Dedifferentiated amniotic fluid mesenchymal stem cell (primary cell): ENCODE data around the gene GPC6.

Experiments used
- DNase-seq: peaks from one replicate; pipeline ENCODE4 v3.0.0-alpha.2; 2016; ENCODE audit errors: extremely low spot score

Gene GPC6

DNA sequence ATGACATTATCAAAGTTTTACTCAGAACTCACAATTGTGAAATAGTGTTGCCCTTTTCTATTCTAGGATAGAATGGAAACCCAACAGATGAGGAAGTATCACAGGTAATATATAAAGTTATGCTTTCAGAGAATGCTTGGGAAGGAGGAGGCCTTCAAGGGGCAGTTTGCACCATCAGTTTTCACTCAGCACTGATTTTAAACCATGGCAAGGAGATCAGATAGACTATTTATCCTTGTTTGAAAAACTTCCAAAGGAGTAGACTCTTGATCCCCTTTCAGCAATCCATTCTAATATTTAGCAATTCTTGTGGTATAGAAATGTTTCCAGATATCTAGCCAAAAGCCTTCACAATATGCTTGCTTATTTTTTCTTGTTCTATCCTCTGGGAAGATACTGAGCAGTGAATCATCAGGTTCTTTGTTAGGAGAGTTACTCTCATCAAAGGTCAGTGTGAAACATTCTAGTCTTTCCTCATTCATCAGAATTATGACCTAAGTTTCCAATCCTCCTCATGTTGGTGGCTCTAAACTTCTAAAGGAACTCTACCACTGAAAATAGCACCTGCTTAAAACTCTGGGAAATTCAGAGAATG, 3.8 kb downstream of the GPC6 start:
- DNase-seq, result peak; percentile 35

GRCh38 chr13:93231867-93232266, 5.3 kb downstream of the GPC6 start:
- no peak for DNase-seq

DNA sequence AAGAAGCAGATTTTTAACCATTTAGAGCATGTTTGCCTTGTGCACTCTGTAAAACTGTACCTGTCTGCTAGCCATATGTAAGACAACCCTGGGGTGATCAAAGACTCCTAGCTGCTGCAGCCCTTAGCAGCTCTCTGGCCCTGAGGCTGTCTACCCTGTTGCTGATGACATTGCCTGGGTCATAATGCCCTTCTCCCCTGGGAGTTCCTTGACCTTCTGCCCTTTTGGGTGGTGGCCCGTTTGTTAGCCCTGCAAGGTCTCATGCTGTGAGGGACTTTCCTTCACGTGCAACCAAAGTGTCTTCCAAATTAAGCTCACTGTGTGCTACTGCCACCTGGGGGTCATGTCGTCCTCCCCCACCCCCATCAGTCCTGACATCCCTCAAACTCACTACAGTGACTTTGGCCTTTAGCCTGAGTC, 7.4 kb downstream of the GPC6 start:
- no peak for DNase-seq

DNA sequence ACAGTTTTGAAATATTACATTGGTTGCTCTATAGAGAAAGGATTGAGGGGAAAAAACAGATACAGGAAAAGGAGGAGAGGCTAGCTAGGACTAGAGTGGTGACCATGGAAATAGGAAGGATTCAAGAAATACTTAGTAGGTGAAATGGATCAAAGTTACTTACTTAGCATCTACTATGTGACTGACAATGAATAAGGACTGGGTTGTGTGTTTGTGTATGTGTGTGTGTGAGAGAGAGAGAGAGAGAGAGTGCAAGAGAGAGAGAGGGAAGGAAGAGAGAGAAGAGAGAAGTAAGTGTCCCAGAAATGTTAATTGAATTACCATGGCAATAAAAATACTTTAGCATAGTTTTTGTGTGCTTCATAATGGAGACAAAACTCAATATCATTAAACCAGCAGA, 7.9 kb downstream of the GPC6 start:
- DNase-seq, result no peak

- DNase-seq, result peak; percentile 58
These were observed 8.8 kb downstream of the GPC6 start for GRCh38 chr13:93235258-93236015.

GRCh38 chr13:93238711-93239110, 12.1 kb downstream of the GPC6 start:
- DNase-seq, result no peak

DNA sequence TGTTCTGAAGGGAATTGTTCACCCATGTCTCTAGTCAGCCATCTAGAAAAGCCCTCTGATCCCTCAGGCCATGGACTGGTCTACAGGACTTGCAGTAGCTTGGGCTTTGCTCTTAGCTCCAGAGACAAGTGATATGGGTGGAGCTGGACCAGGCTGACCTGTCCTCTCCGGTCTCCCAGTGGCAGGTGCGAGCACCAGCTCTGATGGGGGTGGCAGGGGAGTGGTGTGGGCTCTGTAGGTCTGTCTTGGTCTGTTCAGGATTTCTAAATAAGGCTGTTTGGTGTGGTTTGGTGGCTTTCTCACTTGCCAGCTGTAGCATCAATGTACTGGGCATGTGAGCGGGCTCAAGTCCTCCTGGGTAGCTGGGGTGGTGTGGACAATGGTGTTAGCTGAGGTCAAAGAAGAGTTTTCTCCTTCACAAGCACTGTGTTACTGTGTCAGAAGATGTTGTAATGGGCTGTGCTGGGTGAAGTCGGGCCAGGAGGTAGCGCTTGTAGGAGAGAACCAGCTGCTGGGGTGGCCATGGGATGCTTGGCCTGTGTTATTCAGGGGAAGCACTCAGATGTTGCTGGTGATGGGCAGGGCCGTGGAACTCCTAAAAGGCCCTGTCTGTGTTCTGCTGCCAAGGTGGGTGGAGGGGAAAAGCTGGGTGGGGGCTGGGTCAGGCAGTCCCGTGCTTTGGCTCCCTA, 16.9 kb downstream of the GPC6 start:
- no peak for DNase-seq

- peak; percentile 55 for DNase-seq
These were observed 17.7 kb downstream of the GPC6 start for GRCh38 chr13:93244141-93244917.

GRCh38 chr13:93244918-93245280, 18.3 kb downstream of the GPC6 start:
- DNase-seq, result no peak

GRCh38 chr13:93246069-93246468, 19.5 kb downstream of the GPC6 start:
- DNase-seq, result no peak

GRCh38 chr13:93248627-93249047, 22.0 kb downstream of the GPC6 start:
- peak; percentile 39 for DNase-seq

DNA sequence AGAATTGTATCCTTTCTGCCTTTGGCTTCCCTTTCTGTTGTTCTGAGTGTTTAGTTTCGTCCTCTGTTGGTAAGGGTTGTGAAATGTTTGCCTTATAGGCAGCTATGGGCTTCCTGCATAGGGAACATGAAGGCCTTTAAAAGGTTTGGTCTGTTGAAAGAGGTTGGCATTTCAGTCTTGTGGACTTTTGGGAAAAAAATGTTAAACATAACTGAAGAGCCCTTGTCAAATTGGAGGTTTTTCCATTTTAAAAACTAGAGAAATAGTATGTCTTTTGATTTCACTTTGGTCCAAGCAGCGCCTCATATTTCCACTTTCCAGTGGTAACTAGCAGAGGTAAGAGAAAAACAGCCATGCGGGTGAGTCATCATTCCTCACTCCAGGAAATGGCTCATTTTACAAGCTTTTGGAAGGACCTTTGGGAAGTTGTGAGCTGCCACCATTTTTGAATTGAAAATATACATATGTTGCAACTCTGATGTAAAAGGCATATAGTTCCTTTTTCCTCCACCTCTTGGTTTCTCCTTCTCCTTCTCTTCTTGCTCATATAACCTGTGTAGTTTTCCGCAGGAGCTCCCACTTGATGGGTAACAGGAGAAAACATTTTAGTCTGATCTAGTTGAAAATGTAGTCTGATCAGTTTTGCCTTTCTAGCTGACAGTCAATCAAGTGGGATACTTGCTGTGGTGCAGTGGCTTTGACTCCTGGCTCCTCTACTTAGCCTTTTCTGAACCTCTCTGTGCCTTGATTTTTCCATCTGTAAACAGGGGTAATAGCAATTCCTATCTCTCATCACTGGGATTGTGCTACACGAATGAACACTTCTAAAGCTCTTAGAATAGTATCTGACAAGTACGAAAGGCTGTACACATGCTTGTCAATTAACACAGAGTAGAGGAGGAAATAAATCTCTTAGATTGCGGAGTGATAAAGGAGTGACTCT, 23.0 kb downstream of the GPC6 start:
- DNase-seq, result peak; percentile 59

DNA sequence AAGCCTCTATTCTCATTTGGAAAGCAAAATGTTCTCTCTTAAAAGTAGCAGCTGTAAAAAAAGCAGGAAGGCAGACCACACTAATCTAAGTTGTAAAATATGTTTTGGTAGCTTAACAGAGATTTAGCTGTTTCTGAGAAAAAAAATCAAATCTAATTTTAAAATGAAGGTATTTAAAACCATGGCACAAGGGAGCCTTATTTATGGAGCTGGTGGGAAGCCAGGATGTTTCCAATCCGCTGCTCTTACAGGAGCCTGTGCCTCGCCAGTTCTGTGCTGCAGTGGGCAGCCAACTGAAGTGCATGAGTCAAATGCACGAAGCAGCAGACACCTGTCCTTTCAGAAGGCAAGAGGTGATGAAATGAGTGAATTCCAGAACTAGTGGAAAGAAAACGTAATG, 28.2 kb downstream of the GPC6 start:
- DNase-seq, result no peak

DNA sequence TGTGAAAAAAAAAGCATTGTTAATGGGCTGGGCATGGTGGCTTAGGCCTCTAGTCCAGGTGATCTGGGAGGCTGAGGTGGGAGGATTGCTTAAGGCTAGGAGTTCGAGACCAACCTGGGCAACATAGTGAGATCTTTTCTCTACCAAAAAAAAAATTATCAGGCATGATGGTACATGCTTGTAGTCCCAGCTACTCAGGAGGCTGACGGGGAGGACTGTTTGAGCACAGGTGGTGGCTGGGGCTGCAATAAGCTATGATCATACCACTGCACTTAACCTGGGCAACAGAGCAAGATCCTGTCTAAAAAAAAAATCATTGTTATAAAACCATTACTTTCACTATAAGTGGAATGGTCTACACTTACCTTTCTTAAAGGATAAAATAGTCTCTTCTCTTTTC, 30.4 kb downstream of the GPC6 start:
- DNase-seq, result no peak

DNA sequence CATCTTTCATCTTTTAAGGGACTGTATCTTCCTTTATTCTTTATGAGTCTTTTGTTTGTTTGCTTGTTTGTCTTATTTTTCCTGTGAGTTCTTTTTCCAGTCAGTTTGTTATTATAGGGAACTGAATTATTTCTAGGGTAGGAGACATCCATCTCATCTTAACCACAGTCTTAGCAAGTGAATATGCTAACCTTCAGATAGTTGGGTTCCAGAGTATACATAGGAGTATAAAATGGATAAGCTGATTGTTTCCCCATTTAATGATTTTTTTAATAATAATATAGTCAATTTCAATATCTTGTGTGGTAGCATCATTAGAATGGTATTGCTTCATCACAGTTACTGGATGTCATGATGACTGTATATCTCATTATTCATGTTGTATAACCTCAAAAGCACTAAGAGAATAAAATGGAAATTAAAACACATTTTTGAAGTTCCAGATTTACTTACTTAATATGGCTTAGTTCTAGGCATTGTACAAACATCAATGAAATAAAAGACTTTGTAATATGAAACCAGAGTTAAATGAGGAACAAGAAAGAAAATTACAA, 33.0 kb downstream of the GPC6 start:
- DNase-seq, result no peak

GRCh38 chr13:93260591-93260990, 34.0 kb downstream of the GPC6 start:
- DNase-seq, result no peak

GRCh38 chr13:93262729-93263345, 36.2 kb downstream of the GPC6 start:
- DNase-seq, result peak; percentile 21

- no peak for DNase-seq
These were observed 38.3 kb downstream of the GPC6 start for GRCh38 chr13:93264876-93265275.

DNA sequence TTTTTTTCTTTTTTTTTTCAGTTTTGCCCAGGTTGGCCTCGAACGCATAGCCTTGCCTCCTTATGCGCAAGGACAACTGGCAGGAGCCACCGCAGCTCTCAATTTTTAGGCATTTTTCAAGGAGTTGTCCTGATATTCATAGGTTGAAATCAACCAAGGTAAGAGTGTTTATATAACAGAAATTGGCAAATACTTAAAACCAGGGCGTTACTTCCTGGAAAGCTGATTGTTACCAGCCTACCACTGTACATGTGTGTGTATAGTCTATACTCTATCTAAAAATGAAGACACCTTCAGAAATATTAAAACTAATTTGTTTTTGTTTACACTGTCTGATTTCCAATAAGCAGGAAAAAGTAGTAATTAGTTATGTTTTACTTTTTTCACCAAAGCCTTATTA, 39.2 kb downstream of the GPC6 start:
- DNase-seq, result no peak

GRCh38 chr13:93266681-93267080, 40.1 kb downstream of the GPC6 start:
- no peak for DNase-seq
